Measurements from ENCODE around the gene FOXD2. TPM values are rescaled to one million over a fixed set of nuclear protein-coding genes. Genes with fewer than 3 reads are reported as not detected.

Gene FOXD2
- total RNA-seq, 2 experiments from 2014 or later = 0.04 TPM; not detected in 1

GRCh38 chr1:47432071-47433036 is 5.5 kb upstream of the FOXD2 start:
- Mint-ChIP-seq H3K36me3 (peaks cover 20% of the 10 kb centered on the region), H3K27me3 (peaks cover 80% of the 10 kb centered on the region), H3K27ac (no peak overlapping the region), H3K4me3 (peak overlapping the region; percentile 52), H3K9me3 (no peaks in the 10 kb centered on the region), H3K4me1 (peaks cover 44% of the 10 kb centered on the region)
- DNase-seq = peak; percentile 54

GRCh38 chr1:47433037-47433421 is 4.8 kb upstream of the FOXD2 start:
- Mint-ChIP-seq H3K4me3 (peak overlapping the region; percentile 52), H3K27me3 (peaks cover 78% of the 10 kb centered on the region), H3K27ac (no peak overlapping the region), H3K9me3 (no peaks in the 10 kb centered on the region), H3K4me1 (peaks cover 44% of the 10 kb centered on the region), H3K36me3 (peaks cover 20% of the 10 kb centered on the region)
- no peak for DNase-seq

GRCh38 chr1:47433477-47434050 is 4.3 kb upstream of the FOXD2 start:
- Mint-ChIP-seq H3K27me3 (peaks cover 76% of the 10 kb centered on the region), H3K4me3 (peak overlapping the region; percentile 36)
- no peak for DNase-seq

GRCh38 chr1:47434051-47434842 is 3.6 kb upstream of the FOXD2 start:
- H3K9me3 Mint-ChIP-seq = no peaks in the 10 kb centered on the region
- peaks cover 44% of the 10 kb centered on the region for H3K4me1 Mint-ChIP-seq
- H3K27me3 Mint-ChIP-seq = peaks cover 70% of the 10 kb centered on the region
- no peak for DNase-seq
- no peak overlapping the region for H3K27ac Mint-ChIP-seq
- H3K36me3 Mint-ChIP-seq = peaks cover 20% of the 10 kb centered on the region
- H3K4me3 Mint-ChIP-seq = peak overlapping the region; percentile 36

More at GRCh38 chr1:47433477-47434050, 4.3 kb upstream of the FOXD2 start:
- H3K4me1 Mint-ChIP-seq = peaks cover 44% of the 10 kb centered on the region
- no peaks in the 10 kb centered on the region for H3K9me3 Mint-ChIP-seq
- no peak overlapping the region for H3K27ac Mint-ChIP-seq
- H3K36me3 Mint-ChIP-seq = peaks cover 20% of the 10 kb centered on the region

GRCh38 chr1:47435506-47436303 is 2.1 kb upstream of the FOXD2 start:
- Mint-ChIP-seq H3K27me3 (peaks cover 59% of the 10 kb centered on the region), H3K9me3 (no peaks in the 10 kb centered on the region), H3K4me3 (peak overlapping the region; percentile 89), H3K27ac (no peak overlapping the region), H3K36me3 (peaks cover 20% of the 10 kb centered on the region), H3K4me1 (peaks cover 44% of the 10 kb centered on the region)
- DNase-seq = no peak

- H3K4me1 Mint-ChIP-seq = peaks cover 39% of the 10 kb centered on the region
- peaks cover 16% of the 10 kb centered on the region for H3K36me3 Mint-ChIP-seq
- DNase-seq = peak; percentile 83
- no peaks in the 10 kb centered on the region for H3K9me3 Mint-ChIP-seq
- H3K27ac Mint-ChIP-seq = peak overlapping the region; percentile 82
- peak overlapping the region; percentile 89 for H3K4me3 Mint-ChIP-seq
- H3K27me3 Mint-ChIP-seq = peaks cover 51% of the 10 kb centered on the region
These were observed 1.4 kb upstream of the FOXD2 start for GRCh38 chr1:47436304-47436978.

- Mint-ChIP-seq H3K27ac (peak overlapping the region; percentile 82), H3K27me3 (peaks cover 46% of the 10 kb centered on the region), H3K9me3 (no peaks in the 10 kb centered on the region), H3K36me3 (peaks cover 16% of the 10 kb centered on the region), H3K4me1 (peaks cover 34% of the 10 kb centered on the region), H3K4me3 (peak overlapping the region; percentile 89)
- DNase-seq = no peak
These were observed 831 bp upstream of the FOXD2 start for GRCh38 chr1:47436979-47437446.

- Mint-ChIP-seq H3K4me3 (peak overlapping the region; percentile 51), H3K4me1 (peaks cover 20% of the 10 kb centered on the region), H3K27ac (no peak overlapping the region), H3K27me3 (peaks cover 32% of the 10 kb centered on the region), H3K9me3 (no peaks in the 10 kb centered on the region), H3K36me3 (peaks cover 10% of the 10 kb centered on the region)
- peak; percentile 23 for DNase-seq
These were observed 547 bp downstream of the FOXD2 start for GRCh38 chr1:47438165-47439016.

- peaks cover 6% of the 10 kb centered on the region for H3K36me3 Mint-ChIP-seq
- H3K4me3 Mint-ChIP-seq = no peak overlapping the region
- no peak overlapping the region for H3K27ac Mint-ChIP-seq
- peaks cover 16% of the 10 kb centered on the region for H3K4me1 Mint-ChIP-seq
- DNase-seq = no peak
- no peaks in the 10 kb centered on the region for H3K9me3 Mint-ChIP-seq
- H3K27me3 Mint-ChIP-seq = peaks cover 24% of the 10 kb centered on the region
These were observed 1.4 kb downstream of the FOXD2 start for GRCh38 chr1:47439017-47439818.

GRCh38 chr1:47439819-47440598 is 2.2 kb downstream of the FOXD2 start:
- Mint-ChIP-seq H3K36me3 (peaks cover 4% of the 10 kb centered on the region), H3K27ac (no peak overlapping the region), H3K9me3 (no peaks in the 10 kb centered on the region), H3K4me3 (no peak overlapping the region), H3K27me3 (peaks cover 16% of the 10 kb centered on the region), H3K4me1 (peaks cover 16% of the 10 kb centered on the region)
- no peak for DNase-seq

GRCh38 chr1:47440599-47441081 is 2.8 kb downstream of the FOXD2 start:
- no peak for DNase-seq
- H3K27me3 Mint-ChIP-seq = peaks cover 9% of the 10 kb centered on the region
- H3K9me3 Mint-ChIP-seq = no peaks in the 10 kb centered on the region
- peaks cover 19% of the 10 kb centered on the region for H3K4me1 Mint-ChIP-seq
- H3K4me3 Mint-ChIP-seq = no peak overlapping the region
- H3K36me3 Mint-ChIP-seq = peaks cover 3% of the 10 kb centered on the region
- no peak overlapping the region for H3K27ac Mint-ChIP-seq
